Activated T-helper 1 cell treated with anti-CD3 and anti-CD28 coated beads, Interleukin-2, amount 50 U/mL, for 16 hours (primary cell): ENCODE data around the gene TK1.
"Not testable (repeated sequence)": the region's sequence is repeated elsewhere in the genome, so short reads cannot be mapped to it uniquely, and the experiment has no call there.

Source experiments
- DNase-seq, 2 donors: peaks; one replicate each; pipeline ENCODE4 v3.0.0-alpha.2; 2020; ENCODE audit warnings: low read depth in 1 of 2, low spot score in 1 of 2

Gene TK1

DNA sequence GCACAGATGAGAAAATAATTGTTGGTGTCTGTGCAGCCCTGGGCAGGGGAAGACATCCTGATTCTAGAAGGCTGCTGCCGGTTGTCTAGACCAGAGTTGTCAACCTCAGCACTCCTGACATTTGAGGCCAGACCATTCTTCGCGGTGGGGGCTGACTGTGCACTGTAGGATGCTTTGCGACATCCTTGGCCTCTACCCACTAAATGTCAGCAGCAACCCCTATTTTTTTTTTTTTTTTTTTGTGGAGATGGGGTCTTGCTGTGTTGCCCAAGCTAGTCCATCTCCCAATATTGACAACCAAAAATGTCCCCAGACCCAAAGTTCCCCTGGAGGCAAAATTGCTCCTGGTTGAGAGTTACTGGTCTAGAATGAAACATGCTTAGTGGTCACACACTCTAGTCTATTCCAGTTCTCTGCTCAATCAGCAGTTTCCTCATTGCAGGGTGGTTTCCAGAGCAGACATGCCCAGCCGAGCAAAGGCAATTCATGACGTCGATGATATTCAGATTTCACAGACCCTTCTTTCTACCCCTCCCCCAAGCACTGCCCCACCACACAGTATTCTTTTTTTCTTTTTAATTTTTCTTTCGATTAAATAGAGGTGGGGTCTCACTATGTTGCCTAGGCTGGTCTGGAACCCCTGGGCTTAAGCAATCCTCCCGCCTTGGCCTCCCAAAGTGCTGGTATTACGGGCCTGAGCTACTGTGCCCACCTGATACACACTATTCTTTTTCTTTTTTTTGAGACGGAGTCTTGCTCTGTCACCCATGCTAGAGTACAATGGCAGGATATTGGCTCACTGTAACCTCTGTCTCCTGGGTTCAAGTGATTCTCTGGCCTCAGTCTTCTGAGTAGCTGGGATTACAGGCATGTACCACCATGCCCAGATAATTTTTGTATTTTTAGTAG, 31.7 kb downstream of the TK1 start:
- no peak for DNase-seq

DNA sequence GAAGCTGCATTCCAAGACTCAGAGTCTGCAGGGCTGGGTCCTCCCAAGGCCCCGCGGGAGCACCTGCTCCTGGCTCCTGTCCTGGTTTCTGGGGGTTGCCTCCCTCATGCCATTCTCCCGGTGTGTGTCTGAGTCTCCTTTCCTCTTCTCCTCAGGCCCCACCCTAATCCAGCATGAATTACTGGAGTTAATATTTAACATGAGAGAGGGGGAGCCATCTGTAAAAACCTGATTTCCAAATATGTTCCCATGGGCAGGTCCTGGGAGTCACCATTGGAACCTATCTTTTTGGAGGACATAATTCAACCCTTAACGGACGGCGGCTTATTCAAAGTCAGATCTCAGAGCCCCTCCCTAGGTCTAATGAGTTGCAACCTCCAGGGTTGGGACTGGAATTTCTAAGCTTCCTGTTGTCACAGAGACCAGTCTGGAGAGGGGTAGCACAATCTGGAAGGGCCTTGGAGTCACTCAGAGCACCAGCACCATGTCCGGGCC, 35.3 kb downstream of the TK1 start:
- no peak for DNase-seq

GRCh38 chr17:78148286-78149016, 38.4 kb downstream of the TK1 start:
- DNase-seq = no peak

DNA sequence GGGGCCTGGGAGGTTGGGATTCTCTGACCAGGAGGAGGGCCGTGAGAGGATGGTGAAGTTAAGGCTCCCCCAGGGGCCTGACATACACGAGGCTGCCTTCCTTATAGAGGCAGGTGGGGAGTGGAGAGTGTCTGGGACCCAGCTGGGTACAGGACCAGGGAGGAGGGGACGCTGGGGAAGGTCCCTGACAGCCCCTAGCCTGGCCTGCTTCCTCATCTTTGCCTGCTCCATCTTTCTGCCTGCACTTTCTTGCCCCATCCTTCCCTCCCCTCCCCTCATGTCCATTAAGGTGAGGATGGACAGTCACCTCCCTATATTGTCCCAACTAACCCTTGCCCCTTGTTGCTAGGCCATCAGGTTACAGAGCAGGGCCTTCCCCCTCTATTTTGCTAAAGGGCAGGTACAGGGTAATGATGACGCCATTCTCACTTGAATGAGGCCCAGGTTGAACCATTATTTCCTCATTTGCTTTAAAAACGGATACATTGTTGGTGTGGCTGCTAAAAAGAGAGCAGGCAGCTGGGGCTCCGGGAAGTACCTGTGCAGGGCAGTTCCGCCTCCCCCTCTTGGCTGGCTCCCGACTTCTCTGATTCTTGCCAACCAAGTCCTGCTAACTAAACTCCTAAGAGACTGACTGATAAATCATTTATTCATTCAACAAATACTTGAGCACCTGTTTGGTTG, 39.4 kb downstream of the TK1 start:
- DNase-seq = no peak

DNA sequence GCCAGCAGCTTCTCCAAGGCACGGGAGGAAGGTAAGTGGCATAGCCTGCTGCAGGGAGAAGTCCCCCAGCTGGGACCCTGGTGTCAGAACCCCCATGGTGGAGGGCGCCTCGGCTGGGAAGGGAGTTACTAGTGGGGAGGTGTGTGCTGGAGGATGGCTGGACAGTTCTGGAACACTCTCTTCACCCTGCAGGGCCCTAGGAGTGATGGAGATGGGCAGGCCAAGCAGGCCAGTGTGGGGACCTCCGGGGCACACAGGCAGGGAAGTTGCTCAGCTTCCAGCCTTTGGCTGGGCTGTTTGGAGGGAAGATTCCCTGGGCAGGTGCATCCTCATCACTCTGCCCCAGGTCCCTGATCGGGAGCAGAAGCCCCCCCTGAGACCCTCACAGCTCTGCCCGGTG, 40.0 kb downstream of the TK1 start:
- no peak for DNase-seq

- no peak for DNase-seq
Measured at GRCh38 chr17:78146471-78146869, 40.4 kb downstream of the TK1 start.

- DNase-seq = no peak
Measured at GRCh38 chr17:78144736-78145641, 41.9 kb downstream of the TK1 start.

DNA sequence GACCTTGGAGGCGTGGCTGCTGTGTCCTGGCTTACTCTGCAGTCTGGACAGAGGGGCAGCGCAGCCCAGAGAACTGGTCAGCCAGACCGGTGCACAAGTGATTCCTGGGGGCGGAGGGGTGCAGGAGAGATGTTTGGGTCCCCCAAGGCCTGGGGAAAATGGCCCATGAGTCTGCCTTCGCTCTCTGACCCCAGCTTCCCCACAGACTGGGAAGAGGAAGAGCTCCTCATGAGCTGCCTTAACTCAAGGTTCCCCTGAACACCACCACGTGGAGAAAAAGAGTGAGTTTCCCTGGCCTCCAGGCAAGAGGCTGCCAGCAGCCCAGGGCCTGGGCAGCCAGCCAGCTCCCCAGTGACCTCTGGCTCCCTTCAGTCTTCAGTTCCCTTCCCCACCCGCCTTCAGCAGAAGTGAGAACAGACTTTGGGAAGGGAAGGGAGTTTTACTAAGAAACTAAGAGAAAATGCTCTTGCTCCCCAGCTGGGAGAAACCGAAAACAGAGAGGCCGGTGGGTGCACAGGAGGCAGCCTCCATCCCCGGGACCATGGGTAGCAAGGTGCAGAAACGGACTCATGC, 42.6 kb downstream of the TK1 start:
- no peak for DNase-seq

DNA sequence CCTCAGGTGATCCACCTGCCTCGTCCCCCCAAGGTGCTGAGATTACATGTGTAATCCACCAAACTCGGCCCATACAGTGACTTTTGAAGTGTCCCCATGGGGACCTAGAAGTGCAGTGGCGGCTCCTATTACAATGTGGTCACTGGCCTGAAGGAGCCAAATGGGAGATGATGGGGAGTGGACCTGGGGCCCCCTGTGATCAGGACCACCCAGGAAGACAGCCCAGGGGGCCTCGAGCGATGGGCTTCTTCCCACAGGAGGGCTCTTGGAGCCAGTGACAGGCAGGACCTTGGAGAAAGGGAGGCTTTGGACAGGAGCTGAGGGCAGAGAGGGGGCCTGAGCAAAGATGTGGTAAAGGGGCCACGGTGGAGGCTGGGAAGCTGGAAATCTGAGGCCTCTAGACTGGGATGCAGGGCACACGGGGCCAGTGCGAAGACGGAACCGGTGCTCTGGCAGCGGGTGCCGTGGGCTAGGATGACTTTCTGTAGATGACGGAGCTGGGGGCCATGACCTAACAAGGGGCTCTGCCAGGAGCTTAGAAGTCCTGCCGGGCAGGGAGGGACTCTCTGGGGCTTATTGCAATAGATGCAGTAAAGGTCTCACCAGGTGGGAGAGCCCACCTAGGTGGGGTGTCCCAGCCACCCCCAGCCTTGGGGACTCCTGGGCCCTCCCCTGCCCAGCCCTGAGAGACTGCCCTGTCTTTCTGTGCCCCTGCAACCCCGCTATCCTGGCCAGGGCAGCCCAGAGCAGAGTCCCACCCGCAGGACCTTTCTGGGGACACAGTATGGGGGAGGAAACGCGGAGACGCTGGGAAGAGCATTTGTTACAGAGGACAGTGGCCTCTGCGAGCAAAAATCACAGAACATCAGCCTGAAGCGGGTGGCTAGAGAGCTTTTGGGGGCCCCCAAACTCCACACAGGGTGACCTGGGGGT, 43.4 kb downstream of the TK1 start:
- no peak for DNase-seq

DNA sequence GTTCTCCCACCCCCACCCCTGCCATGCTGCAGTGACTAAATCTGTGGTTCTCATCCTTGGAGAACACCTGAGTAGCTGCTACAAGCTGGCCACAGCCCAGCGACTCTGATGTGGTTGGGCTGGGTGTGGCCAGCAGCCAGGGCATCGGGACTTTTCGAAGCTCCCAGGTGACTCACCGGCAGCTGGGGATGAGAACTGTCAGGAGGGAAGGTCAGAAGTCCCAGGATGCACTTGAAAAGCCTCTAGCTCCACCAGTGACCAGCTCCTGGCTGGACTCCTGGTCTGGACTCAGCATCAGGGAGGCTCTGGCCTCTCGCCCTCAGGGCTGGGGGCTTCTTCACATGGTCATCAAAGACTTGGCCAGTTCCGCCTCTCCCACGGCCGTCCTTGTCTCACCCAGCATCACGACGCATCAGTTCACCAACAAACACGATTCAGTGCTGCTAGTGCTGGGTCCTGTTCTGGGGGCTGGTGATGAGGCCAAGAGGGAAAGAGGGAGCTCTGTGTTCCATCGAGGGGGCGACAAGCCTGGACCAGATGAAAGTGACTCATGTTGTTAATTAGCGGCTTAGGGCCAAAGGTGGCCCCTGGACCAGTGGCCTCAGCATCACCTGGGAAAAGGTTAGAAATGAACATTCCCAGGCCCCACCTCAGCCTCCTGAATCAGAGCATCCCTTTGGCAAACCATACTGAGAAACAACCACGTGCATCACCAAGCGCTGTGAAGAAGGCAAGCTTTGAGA, 44.6 kb downstream of the TK1 start:
- DNase-seq = no peak

DNA sequence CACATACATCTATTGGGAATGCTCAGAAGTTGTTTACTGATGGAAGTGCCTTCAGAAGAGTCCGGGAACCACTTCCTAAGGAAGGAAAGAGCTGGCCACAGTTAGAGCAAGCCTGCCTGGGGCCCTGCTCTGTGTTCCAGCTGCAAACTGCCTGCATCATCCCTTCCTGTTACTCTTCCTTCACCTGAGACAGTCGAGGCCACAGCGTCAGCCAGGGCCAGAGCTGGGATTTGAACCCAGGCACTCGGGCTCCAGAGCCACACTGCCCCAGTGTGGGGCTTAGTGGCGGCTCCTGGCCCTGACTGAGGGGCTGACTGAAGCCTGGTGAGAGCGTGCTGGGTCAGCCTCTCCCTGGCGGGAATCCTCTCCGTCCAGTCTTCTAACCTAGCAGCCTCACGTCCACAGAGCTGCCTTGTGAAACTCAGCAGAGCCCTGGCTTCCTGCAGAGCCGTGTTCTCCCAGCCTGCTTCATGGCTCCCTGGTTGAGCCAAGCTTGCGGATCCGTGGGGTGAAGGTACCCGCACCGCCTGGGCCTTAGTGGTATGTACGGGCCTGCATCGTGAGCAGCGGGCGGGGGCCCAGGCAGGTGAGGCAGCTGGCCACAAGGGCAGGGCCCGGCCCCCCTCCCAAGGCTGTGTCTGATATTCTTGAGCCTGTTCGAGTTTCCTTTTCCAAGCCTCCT, 45.3 kb downstream of the TK1 start:
- DNase-seq = no peak

- DNase-seq = peak; percentile 73 to 84
Measured at GRCh38 chr17:78140169-78141051, 46.4 kb downstream of the TK1 start.

DNA sequence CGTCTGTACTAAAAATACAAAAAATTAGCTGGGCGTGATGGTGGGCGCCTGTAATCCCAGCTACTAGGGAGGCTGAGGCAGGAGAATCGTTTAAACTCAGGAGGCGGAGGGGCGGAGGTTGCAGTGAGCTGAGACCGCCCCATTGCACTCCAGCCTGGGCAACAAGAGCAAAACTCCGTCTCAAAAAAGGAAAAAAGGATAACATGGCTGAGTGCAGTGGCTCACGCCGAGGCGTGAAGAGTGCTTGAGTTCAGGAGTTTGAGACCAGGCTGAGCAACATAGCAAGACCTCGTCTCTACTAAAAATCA, 47.0 kb downstream of the TK1 start:
- DNase-seq = not testable (repeated sequence)

GRCh38 chr17:78138204-78139060, 48.4 kb downstream of the TK1 start:
- no peak for DNase-seq

GRCh38 chr17:78137392-78138203, 49.3 kb downstream of the TK1 start:
- DNase-seq = no peak
